GM19351 (cell line): ENCODE results near the gene SURF2.
"Not testable (repeated sequence)": the region's sequence is repeated elsewhere in the genome, so short reads cannot be mapped to it uniquely, and the experiment has no call there.

ENCODE experiments used
- ATAC-seq: cut with Tn5 transposase; IDR thresholded peaks from one replicate; pipeline ENCODE4 v1.9.1; 2021; ENCODE audit warnings: mild to moderate bottlenecking, moderate library complexity; ENCODE audit not compliant: unreplicated experiment

Gene SURF2

DNA sequence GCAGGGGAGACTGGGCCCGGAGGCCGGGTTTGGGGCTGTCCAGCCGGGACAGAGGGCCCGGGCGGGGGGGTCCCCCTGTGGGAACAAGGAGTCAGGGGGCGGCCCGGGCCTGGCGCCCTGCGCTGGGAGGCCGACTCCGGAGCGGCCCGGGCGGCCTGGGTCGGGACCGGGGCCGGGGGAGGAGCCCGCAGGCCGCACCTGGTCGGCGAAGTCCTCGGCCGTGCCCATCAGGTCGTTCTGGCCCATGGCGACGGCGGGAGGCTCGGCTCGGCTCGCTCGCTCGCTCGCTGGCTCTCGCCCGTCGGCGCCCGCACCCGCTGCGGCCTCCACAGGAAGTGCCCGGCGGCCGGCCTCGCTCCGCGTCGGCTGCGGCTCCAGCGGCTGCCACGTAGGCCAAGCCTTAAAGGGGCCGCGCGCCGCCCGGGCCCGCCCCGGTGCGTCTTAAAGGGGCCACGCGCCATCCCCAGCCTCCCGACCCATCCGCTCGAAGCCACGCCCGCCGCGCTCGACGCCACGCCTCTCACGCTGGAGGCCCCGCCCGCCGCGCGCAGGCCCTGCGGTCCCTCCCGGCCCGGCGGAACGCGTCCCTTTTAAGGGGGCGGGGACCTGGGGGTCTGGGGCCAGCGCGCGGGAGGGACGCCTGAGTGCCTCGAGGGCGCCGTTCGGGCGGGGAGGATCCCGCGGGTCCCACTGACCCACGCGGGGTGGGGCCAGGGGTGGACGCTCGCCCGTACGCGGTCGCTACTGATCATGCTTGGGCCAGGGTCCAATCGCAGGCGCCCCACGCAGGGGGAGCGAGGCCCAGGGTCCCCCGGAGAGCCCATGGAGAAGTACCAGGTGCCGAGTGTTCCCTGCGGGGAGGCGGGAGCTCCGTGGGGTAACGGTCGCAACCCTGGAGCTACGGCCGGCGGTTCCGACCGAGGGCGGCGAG lies 19.6 kb downstream of the SURF2 start, which contains the start of the genes STKLD1 and SURF4:
TSS of gene STKLD1 (plus strand) at position 643 of the 931 bp plus-strand sequence. CDS start at position 751, 108 bp downstream.
TSS of gene SURF4 (minus strand) at position 337 of the 931 bp plus-strand sequence. CDS start at position 246, 91 bp downstream.
- ATAC-seq, result peak; percentile 92

DNA sequence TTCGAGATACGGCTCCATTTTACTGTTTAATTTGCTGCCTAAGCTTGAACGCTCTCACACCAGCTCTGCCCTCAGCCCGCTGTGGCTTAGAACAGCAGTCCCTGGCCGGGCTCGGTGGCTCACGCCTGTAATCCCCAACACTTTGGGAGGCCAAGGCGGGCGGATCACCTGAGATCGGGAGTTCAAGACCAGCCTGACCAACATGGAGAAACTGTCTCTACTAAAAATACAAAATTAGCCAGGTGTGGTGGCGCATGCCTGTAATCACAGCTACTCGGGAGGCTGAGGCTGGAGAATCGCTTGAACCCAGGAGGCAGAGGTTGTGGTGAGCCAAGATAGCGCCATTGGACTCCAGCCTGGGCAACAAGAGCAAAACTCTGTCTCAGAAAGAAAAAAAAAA lies 20.9 kb downstream of the SURF2 start:
- ATAC-seq, result not testable (repeated sequence)

DNA sequence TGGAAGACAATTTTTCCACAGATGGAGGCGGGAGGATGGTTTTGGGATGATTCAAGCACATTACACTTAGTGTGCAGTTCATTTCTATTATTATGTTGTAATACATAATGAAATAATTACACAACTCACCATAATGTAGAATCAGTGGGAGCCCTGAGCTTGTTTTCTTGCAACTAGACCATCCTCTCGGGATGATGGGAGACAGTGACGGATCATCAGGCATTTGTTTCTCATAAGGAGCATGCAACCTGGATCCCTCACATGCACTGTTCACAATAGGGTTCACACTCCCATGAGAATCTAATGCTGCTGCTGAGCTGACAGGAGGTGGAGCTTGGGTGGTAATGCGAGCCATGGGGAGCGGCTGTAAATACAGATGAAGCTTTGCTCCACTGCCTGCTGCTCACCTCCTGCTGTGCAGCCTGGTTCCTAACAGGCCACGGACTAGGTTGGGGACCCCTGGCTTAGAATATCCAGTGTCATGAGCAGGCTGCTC lies 21.4 kb downstream of the SURF2 start:
- no peak for ATAC-seq

DNA sequence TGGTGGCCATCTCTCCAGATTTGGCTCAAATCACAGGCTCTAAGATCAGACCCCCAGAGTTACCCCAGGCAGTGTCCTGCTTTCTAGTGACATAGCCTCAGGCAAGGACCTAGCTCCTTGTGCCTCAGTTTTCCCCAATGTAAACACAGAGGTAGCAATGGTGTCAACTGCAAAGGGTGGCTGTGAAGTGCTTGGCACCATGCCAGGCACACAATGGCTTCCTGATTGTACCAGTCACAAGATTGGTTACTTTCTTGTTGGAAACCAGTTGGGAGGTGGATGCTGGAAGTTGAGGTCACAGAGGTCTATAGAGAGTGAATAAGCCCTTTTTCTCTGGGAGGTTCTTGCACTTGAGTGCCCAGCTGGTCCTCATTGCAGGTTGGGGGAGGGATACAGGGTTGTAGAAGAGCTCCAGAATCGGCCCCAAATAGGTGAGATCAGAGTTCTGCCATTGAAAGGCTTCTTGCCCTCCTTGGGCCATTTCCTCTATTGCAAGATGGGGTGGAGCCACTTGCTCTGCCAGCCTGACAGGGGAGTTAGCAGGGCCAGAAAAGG lies 22.1 kb downstream of the SURF2 start:
- no peak for ATAC-seq

DNA sequence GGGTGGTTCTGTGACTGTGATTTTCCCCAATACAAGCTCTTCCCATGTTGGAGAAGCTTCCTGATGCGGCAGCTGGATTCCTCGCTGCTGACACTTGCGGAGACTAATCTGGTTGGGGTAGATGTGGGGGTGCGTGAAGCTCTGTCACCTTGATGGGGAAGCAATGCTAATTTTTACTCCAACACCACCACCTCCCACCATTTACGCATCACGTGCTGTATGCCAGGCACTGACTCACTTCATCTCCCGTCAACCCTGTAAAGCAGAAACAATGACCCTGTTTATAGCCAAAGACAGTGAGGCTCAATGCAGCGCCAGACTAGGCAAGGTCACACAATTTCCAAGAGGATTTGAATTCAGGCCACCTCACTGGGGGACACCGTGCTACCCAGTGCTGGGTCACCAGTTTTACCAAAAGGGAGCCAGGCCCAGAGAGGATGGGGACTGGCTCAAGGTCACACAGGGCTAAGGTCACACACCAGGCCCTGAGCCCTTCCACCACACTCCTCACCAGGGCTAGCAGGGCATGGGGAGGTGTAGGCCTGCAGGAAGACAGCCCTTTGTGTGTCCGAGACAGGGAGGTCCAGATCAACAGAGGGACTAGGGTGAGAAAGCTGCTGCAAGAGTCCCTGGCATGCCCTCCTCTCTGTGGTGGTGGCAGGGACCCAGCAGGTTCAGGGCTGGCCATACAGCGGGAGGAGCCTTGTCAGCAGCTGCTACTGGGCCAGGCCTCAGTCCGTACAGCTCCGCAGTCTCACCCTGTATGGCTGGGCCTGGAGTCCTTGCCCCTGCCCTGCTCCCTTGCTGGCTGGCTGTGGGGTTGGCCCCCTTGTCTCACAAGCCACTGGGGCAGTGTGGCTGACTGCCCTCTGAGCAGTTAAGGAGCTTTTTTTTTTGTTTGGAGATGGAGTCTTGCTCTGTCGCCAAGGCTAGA lies 23.1 kb downstream of the SURF2 start:
- no peak for ATAC-seq

DNA sequence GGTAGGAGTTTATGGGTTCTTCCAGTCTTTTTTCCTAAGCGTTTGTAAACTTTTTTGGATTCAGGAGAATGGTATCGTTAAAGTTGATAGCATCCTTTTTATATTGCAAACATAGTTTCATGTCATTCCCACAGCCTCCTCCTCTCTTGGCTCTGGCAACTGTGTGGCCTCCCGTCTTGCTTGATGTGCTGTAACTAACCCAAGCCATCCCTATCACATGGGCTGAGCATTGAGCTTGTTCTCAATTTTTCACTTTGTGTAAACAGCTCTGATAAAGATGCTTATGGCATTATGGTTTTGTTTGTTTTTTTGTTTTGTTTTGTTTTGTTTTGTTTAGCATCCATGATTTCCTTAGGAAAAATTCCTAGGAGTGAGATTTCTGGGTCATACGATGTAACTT lies 24.4 kb downstream of the SURF2 start:
- ATAC-seq, result no peak

DNA sequence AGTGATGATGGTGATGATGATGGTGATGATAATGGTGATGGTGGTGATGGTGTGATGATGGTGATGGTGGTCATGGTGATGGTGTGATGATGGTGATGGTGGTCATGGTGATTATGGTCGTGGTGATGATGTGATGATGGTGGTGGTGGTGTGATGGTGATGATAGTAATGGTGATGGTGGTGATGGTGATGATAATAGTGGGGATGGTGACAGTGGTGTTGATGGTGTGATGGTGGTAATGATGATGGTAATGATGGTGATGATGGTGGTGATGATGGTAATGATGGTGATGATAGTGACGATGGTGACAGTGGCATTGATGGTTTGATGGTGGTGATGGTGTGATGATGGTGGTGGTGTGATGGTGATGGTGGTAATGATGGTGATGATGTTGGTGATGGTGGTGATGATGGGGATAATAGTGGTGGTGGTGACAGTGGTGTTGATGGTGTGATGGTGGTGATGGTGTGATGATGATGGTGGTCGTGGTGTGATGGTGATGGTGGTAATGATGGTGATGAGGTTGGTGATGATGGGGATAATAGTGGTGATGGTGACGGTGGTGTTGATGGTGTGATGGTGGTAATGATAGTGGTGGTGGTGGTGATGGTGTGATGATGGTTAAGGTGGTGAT lies 26.3 kb downstream of the SURF2 start:
- no peak for ATAC-seq

DNA sequence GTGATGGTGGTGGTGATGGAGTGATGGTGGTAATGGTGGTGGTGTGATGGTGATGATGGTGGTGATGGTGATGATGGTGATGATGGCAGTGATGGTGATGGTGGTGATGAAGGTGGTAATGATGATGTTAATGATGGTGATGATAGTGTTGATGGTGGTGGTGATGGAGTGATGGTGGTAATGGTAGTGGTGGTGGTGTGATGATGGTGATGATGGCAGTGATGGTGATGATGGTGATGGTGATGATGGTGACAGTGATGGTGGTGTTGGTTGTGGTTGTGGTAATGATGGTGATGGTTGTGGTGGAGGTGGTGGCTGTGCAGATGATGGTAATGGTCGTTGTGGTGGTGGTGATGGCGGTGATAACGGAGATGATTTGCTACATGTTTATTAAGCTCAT lies 27.1 kb downstream of the SURF2 start:
- no peak for ATAC-seq

DNA sequence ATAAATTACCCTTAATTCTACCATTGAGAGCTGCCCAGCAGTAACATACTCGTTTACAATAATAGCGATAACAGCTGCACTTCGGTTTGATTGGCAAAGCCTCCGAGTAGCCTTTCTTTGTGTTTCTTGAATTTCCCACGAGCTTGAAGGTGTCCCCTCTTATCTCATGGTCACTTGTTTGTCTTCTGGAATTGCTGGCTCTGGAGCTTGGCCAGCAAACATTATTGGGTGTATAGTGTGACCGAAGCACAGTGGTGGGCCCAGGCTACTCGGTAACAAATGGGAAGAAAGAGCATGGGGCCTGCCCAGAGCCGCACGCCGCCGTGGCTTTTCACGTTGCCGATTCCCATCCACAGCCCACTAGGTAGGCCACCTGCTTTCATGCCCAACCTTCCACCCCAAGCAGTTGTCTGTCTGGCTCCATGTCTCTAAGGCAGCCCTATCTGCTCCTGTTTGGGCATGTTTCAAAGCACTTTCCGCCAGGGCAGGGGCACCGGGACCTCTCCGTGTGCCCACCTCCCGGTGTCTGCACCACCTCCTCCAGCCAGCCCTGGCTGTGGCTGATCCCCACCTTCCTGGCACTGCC lies 28.5 kb downstream of the SURF2 start:
- ATAC-seq, result no peak

DNA sequence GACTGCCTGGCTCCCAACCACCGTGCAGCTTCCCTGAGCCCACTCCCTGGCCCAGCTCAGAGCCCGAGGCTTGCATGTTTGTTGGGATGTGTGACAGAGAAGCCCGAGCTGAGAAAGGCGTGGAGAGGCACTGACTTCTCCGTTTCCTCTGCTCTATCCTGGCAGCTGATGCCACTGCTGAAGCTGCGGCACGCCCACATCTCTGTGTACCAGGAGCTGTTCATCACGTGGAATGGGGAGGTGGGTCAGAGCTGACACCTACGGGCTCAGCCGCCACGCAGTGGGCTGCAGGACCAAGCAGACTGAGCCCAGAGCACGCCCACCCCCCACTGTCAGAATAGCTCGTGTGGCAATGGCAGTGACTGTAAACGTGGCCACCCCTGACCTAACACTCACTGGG lies 29.1 kb downstream of the SURF2 start:
- ATAC-seq, result no peak

DNA sequence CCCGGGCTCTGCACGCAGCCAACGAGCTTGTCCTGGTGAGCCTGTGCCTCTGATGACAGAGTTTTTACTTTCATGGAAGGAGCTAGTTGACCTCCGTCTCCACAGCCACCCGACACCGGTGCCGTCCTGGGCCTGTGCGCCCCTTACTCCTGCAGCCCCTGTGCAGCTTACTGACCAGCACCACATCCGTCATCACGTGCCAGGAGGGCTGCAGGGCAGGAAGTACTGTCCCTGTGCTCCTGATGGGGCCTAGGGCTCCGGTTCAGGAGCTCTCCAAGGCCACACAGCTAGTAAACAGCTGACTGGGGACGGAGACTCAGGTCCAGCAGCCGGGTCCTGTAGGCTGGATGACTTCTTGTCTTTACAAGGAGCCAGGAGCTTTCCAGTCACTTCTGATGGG lies 30.0 kb downstream of the SURF2 start:
- ATAC-seq, result no peak

DNA sequence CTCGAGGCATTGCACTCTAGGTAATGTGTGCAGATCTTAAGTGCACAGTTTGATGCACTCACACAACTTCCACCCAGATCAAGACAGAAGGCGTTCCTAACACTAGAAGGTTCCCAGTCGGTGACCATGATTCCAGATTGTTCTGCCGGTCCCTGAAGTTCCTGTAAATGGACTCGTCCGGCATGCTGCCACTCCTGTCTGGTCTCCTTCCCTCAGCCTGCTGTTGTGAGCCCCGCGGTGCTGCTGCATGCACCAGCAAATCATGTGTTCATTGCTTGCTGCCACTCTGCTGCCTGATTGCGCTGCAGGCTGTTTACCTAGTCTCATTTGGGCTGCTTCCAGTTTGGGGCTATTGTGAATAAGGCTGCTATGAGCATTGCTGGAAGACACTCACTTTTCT lies 31.3 kb downstream of the SURF2 start:
- ATAC-seq, result no peak

DNA sequence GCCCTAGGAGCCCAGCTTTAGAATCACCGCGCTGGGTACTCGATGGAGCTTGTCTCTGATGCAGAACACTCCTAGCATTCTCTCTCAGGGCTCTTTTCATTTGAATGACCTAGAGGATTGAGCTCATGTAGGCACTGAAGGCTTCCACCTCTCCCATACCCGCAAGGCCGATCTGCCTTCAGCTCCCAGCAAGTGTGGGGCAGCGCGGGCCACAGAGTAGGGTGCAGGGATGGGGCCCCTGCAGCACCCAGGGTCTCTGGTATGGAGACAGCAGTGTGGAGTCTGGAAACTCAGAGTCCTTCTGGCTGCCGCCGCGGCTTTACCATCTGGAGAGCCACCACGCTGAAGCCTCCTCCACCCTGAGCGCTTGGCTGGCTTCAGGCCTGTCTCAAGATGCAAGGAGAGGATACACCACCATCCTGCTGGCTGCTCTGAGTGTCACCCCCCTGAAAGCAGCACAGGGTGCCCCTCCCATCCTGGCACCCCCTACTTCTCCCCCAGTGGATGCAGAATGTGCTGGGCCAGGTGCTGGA lies 32.7 kb downstream of the SURF2 start:
- ATAC-seq, result no peak

DNA sequence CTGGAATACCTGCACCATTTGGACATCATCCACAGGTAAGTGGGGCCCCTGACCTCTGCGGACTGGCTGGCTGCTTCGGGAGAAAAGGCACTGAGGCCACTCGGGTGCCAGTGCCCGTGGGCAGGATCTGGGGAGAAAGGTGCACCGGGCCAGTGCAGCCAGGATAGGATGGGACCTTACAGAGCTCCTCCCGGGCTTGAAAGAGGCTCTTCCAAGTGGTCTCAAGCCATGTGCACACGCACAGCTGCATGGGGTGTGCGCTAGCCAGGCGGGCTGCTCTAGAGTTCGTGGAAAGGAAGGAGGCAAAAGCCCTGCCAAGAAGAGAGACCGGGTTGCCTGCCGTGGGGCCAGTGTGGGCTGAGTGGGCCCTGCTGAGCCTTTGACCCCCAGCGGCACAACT lies 33.2 kb downstream of the SURF2 start:
- ATAC-seq, result no peak

DNA sequence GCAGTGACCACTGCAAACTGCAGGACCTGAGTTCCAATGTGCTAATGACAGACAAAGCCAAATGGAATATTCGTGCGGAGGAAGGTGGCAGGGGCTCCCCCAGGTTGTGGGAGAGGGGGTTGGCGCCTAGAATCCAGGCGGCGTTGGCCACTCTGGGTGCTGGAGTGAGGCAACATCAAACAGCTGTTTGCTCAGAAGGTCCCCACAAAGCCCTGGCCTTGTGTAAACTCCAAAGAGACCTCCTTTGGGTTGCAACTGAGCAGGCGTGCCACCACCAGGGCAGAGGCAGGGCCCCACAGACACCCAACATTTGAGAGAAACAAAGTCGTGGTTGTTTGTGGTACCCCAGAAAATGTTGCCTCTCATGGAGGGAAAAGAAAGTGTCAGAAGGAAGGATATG lies 34.4 kb downstream of the SURF2 start:
- ATAC-seq, result no peak

DNA sequence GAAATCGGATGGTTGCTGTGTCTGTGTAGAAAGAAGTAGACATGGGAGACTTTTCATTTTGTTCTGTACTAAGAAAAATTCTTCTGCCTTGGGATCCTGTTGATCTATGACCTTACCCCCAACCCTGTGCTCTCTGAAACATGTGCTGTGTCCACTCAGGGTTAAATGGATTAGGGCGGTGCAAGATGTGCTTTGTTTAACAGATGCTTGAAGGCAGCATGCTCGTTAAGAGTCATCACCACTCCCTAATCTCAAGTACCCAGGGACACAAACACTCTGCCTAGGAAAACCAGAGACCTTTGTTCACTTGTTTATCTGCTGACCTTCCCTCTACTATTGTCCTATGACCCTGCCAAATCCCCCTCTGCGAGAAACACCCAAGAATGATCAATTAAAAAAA lies 35.1 kb downstream of the SURF2 start:
- not testable (repeated sequence) for ATAC-seq

DNA sequence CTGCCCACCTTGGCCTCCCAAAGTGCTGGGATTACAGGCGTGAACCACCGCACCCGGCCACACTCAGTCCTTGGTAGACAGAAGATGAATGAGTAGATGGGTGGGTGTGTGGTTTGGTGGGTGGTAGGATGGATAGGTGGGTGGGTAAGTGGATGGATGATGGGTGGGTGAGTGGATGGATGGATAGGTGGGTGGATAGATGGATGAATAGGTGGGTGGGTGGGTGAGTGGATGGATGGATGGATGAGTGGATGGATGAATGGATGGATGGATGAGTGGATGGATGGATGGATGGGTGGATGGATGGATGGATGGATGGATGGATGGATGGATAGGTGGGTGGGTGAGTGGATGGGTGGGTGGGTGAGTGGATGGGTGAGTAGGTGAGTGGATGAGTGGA lies 36.0 kb downstream of the SURF2 start:
- ATAC-seq, result not testable (repeated sequence)

DNA sequence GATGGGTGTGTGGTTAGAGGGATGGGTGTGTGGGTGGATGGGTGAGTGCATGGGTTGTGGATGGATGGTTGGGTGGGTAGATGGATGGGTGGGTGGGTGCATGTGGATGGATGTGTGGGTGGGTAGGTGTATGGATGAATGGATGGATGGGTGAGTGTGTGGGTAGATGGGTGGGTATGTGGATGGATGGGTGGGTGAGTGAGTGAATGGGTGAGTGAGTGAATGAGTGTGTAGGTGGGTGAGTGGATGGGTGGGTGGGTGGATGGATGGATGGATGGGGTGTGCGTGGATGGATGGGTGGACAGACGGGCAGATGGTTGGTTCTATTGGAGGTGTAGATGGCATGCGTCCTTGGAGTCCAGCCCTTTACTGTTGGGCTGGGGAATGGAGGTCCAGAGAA lies 37.0 kb downstream of the SURF2 start:
- no peak for ATAC-seq

DNA sequence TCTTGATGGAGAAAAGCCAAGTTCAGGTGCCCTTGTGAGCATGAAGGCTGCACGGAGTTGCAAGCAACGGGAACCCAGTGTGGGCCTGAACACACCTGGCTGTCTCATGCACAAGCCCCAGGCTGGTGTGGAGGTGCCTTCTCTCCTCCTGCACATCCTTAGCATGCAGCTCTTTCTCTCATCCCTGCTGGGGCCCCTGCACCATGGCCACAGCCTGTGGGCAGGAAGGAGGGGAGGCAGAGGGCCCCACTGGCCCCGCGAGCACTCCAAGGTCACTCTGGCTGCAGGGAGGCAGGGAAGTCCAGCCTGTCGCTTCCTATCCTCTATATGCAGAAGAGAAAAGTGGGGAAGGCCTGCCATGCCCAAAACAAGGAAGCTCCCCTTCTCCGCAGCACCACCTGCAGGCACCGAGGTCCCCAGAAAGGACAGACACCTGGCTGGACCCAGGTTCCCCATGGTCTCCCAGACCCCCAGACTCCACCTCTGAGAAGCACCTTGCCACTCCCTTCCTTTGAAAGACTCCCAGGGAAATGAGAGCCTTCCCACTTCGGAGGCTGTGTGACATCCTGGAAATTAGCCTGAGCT lies 38.4 kb downstream of the SURF2 start:
- no peak for ATAC-seq

DNA sequence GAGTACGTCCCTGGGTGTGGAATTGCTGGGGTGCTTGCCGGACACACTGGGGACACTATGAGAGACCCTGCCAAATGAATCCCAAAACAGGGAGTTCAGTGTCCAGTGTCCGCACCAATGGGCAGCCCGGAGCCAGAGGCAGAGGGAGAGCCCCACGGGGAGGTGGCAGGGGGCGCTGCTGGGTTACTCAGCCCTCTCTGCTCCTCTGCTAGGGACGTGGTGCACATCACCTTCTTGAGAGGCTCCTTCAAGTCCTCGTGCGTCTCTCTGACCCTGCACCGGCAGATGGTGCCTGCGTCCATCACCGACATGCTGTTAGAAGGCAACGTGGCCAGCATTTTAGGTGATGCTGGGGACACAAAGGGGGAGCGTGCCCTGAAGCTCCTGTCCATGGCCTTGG lies 40.6 kb downstream of the SURF2 start:
- no peak for ATAC-seq
